Measurements from ENCODE around the gene ANKRD1.

ANKRD1 gene

GRCh38 chr10:90936276-90936659 is 15.4 kb upstream of the ANKRD1 start:
- no peak overlapping the region for H3K4me3 ChIP-seq (ENCODE audit: low read depth, low read length)

DNA sequence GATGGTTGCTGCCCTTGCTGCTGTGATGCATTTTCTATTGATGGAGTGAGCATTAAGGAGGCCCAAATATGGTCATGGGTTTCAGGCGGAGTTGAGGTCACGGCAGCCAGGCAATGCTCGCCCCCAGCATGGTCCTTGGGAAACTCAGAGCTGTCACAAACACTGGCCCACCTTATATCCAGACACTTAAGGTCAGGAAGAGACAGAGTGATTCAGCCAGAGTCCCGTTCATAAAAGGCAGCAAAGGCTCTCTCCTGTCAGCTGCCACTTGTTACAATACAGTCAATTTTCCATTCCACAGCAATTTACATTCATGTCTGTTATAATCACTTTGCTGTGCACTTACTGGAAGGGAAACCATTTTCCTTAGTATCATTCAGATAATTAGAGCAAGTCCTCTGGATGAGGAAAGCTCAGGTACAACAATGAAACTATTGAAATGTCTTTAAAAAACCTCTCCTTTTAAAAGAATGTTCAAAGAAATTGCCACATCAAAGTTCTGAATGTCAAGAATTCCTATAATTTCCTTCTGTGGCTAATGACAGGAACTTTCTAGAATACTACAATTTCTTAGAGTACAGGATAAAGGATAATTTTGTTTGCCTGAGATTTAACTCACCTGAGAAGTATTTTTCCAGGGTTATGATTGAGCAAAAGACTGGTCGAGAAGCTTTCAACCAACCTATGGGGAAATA is 14.8 kb upstream of the ANKRD1 start:
- no peak overlapping the region for H3K4me3 ChIP-seq (ENCODE audit: low read depth, low read length)

DNA sequence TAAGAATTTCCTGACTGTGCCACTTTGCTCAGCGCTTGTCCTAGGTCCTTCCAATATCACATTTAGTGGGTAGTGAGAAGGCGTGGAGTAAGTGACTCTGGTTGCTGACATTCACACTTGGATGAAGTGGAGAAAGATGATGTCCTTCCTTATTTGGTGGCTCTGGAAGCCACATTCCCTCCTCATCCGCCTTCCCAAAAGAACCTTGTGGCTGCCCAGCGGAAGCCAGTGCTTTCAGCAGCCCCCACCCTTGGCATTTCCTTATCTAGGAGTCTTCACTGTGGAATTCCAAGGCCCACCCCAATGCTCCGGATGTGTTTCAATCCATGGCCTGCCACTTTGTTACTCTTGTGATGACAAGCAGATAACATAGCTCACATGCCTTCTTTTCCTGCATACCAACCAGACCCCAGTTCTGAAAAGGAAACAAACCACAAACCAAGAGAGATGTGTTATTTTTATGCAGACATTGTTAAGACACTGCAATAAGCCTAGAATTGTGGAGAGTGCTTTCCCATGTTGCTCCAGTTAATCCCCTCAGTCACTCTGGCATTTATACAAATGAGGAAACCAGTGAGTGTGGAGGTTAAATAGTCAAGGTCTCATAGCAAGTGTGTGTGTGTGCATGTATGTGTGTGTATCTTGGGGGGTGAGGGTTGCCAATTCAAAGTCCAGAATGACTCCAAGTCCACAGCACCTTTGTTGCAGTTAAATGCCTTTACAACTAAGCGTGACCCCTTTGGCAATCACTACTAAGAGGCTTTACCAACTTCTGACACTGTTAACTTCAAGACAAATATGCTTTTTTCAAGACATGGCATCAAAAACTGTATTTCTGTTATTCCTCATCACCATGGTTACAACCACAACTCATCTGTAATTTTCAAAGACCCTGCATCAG is 10.3 kb upstream of the ANKRD1 start:
- no peak overlapping the region for H3K4me3 ChIP-seq (ENCODE audit: low read depth, low read length)

DNA sequence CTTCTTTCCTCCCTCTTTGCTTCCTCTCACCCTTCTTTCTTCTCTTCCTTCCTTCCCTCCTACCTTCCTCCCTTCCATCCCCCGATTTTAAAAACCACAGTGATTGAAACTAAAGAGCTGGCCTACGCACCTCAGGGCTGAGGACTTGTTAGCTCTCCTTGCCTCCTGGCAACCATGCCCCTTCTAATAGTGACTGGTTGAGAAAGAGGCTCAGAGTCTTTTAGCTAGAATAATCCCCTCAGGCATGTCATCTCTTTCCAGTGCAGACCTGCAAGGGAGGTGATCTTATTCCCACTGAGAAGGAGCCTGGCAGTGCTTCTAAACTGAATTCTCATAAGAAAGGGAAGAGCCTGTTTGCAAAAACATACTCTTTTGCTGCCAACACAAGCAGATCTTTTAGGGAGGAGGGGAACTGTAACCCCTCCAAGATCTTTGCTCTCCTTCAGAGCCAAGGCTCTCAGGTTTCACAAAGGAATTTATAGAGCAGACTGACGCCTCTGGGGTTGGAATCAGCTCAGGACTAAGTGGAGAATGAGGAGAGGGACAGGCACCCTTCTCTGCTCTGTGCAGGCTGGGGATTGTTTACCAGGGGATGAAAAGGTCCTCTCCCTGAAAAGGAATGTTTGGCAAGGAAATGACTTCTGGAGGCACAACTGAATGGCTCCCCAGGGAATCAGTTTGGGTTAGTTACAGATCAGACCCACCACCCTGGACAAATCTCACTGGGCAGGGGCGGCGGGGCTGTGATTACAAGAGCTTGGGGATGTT is 9.4 kb upstream of the ANKRD1 start:
- no peak overlapping the region for H3K4me3 ChIP-seq (ENCODE audit: low read depth, low read length)

- H3K4me3 ChIP-seq (ENCODE audit: low read depth, low read length): no peak overlapping the region
Measured at GRCh38 chr10:90929179-90929578, 8.3 kb upstream of the ANKRD1 start.

- H3K4me3 ChIP-seq (ENCODE audit: low read depth, low read length): no peak overlapping the region
Measured at GRCh38 chr10:90927293-90927692, 6.4 kb upstream of the ANKRD1 start.

- H3K4me3 ChIP-seq (ENCODE audit: low read depth, low read length): no peak overlapping the region
Measured at GRCh38 chr10:90925079-90926029, 4.5 kb upstream of the ANKRD1 start.

DNA sequence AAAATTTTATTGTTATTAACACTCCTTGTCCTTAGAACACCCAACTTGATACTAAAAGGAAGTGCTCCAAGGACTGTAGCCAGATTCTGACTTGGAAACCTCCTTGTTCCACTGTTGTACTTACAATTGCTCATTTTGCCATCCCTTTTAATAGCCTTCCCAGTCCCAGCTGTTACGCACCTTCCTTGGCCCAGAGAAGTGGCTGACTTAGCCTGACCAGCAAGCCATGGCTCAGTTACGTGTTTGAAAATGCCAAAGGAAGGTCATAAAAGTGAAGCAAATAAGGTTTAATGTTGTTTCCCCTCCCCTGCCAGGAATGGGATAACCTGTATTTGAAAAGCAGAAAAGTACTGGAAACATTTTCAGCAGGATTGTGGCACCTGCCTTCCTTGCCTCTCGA is 3.7 kb upstream of the ANKRD1 start:
- H3K4me3 ChIP-seq (ENCODE audit: low read depth, low read length): no peak overlapping the region

DNA sequence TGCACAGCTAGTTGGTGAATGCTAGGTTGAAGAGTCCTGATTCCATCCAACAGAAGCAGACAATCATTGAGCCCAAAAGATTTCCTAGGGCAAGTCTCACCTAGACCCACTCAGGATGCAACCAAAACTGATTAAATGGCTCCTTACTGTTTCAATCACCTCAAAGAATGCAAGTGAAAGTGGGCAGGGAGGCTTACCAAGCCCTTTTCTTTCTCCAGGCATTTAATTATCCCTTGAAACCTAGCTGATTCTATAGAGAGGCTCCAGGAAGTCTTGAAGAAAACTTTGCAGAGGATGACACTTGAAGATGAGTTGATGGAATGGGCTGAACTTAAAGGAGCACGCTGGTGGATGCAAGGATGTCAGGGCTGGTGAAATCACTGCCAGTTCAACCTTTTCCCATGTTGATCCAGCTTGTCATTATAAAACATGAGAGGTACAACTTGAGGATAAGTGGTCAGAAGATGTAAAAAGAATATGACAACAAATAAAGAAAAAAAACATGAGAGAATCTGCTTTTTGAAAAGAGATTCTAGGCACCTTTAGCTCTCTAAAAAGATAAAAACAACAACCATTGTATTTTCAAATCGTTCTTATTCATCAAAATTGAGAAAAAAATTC is 2.3 kb upstream of the ANKRD1 start:
- H3K4me3 ChIP-seq (ENCODE audit: low read depth, low read length): no peak overlapping the region

DNA sequence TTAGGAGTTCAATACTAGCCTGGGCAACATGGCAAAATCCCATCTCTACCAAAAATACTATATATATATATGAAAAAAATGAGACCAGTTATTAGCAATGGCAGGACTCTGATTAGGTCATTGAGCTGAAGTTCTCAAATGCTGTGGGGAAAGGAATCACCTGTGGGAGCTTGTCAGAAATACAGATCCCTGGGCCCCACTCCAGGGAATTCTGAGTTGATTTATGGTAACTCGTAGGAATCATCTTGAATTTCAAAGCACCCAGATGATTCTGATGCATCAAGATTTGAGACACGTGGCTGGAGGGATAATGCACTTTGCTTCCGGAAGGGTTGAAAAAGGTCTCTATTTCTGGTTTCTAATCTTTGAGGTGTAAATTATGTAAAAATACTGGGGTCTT is 1.0 kb upstream of the ANKRD1 start:
- H3K4me3 ChIP-seq (ENCODE audit: low read depth, low read length): no peak overlapping the region

- H3K4me3 ChIP-seq (ENCODE audit: low read depth, low read length): no peak overlapping the region
Measured at GRCh38 chr10:90919683-90920574, 958 bp downstream of the ANKRD1 start.

GRCh38 chr10:90917968-90918318 is 2.9 kb downstream of the ANKRD1 start:
- no peak overlapping the region for H3K4me3 ChIP-seq (ENCODE audit: low read depth, low read length)

- no peak overlapping the region for H3K4me3 ChIP-seq (ENCODE audit: low read depth, low read length)
Measured at GRCh38 chr10:90917238-90917967, 3.5 kb downstream of the ANKRD1 start.

DNA sequence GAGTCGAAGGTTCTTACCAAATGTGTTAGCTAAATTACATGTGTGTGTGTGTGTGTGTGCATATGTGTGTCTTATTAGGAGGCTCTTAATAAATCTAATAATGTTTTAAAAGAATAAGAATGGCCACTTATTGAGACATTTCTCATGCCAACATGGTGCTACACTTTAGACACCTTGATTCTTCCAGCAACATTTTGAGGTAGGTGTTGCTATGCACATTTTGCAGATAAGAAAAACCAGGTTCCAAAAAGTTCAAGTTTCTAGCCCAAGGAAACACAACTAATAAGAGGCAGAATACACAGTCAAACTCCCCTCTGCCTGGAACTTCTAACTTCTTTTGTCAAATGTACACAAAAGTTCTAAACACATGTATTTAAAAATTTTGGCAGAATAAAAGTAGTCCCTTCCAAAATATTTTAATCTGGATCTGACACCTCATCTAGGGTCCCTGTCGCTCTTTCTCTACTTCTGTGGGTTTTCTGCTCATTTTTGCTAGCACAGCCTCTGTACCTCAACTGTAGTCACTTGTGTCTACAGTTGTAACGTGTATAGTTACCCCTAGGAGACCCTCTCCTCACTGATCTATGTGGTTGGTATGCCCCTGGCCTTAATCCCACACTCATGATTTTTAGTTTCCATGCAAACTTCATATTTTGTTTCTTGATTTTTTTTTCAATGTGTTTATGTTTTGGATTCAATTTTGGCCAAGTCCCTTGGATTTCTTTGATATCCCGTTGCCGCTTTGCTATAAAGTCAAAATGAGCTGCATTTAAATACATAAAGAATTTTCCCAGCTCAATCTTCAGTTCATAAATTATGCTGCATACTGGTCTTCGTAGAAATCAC is 4.3 kb downstream of the ANKRD1 start:
- no peak overlapping the region for H3K4me3 ChIP-seq (ENCODE audit: low read depth, low read length)

- no peak overlapping the region for H3K4me3 ChIP-seq (ENCODE audit: low read depth, low read length)
Measured at GRCh38 chr10:90915766-90916075, 5.2 kb downstream of the ANKRD1 start.

GRCh38 chr10:90914992-90915765 is 5.7 kb downstream of the ANKRD1 start:
- no peak overlapping the region for H3K4me3 ChIP-seq (ENCODE audit: low read depth, low read length)

Data from iPS-11a (cell line).